Measurements from ENCODE around the gene ZNRF1. TPM values are rescaled to one million over a fixed set of nuclear protein-coding genes. Genes with fewer than 3 reads are reported as not detected.

Gene ZNRF1
- total RNA-seq, 4 donors from 2014 or later: 18.2 to 28.3 (median 23.6) TPM

DNA sequence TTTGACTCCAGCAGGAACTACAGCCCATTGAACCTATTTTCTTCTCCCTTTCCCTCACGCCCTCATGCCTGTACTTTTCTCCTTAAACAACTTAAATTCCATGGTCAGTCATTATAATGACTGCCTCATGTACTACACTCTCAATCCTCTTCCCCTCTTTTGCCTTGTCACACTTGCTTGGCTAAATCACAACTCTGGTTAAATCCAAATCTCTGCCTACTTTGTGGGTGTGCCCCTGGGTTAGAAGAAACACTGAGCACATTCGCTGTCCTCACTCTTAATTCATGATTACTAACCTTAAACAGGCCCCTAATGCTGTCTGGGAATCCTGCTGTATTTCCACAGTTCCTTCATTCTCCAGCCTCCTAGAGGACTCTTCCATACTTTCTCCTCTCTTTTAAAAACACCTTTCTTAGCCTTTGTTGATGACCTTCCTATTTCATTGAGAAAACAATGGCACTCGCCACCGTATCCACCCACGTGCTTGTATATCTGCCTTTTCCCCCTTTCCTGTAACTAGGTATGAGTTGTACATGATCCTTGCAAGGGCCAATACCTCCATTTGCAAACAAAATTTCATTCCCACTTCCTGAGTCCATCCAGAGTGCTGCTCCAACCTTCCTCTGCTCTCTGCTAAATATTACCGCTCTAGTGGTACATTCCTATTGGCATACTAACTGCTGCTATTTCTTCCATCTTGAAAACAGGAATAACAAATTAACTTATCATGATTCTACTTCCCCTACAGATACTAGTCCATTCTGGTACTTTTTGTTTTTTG is 28.9 kb downstream of the ZNRF1 start:
- no peaks in the 10 kb centered on the region for H3K27me3 ChIP-seq
- DNase-seq (ENCODE audit: extremely low spot score): no peak
- intact Hi-C loops (cut with DNase I): no loop called here
- 95% methylated on average over 6 of the region's 6 CpGs for WGBS
- H3K27ac ChIP-seq (replicated peaks in 1 of 4): peak overlapping the region in 3 of 4 donors; percentile 9 to 82 (median 81)
- peaks cover 21 to 34% (median 31%) of the 10 kb centered on the region in 4 donors for H3K4me1 ChIP-seq
- no peak overlapping the region for H3K4me3 ChIP-seq
- no peaks in the 10 kb centered on the region for H3K9me3 ChIP-seq
- no peaks in the 10 kb centered on the region for H3K36me3 ChIP-seq
- TF ChIP-seq POLR2AphosphoS5 (IDR thresholded peaks at IDR 0.05): no peak
- TF ChIP-seq, protein P1, sequence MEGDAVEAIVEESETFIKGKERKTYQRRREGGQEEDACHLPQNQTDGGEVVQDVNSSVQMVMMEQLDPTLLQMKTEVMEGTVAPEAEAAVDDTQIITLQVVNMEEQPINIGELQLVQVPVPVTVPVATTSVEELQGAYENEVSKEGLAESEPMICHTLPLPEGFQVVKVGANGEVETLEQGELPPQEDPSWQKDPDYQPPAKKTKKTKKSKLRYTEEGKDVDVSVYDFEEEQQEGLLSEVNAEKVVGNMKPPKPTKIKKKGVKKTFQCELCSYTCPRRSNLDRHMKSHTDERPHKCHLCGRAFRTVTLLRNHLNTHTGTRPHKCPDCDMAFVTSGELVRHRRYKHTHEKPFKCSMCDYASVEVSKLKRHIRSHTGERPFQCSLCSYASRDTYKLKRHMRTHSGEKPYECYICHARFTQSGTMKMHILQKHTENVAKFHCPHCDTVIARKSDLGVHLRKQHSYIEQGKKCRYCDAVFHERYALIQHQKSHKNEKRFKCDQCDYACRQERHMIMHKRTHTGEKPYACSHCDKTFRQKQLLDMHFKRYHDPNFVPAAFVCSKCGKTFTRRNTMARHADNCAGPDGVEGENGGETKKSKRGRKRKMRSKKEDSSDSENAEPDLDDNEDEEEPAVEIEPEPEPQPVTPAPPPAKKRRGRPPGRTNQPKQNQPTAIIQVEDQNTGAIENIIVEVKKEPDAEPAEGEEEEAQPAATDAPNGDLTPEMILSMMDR (IDR thresholded peaks at IDR 0.05): no peak
- no peak for TF ChIP-seq POLR2A (IDR thresholded peaks at IDR 0.05; ENCODE audit: low read depth)
- TF ChIP-seq EP300 (IDR thresholded peaks at IDR 0.05): no peak

GRCh38 chr16:75028544-75029135 is 29.8 kb downstream of the ZNRF1 start:
- no peaks in the 10 kb centered on the region for H3K36me3 ChIP-seq
- intact Hi-C loops (cut with DNase I): no loop called here
- TF ChIP-seq POLR2A (IDR thresholded peaks at IDR 0.05; ENCODE audit: low read depth) (no peak), POLR2AphosphoS5 (IDR thresholded peaks at IDR 0.05) (no peak), EP300 (IDR thresholded peaks at IDR 0.05) (no peak)
- TF ChIP-seq, protein P1 (IDR thresholded peaks at IDR 0.05): no peak
- DNase-seq (ENCODE audit: extremely low spot score): no peak
- no peak overlapping the region for H3K4me3 ChIP-seq
- H3K27ac ChIP-seq (replicated peaks in 1 of 4): no peak overlapping the region
- H3K9me3 ChIP-seq: no peaks in the 10 kb centered on the region
- H3K27me3 ChIP-seq: no peaks in the 10 kb centered on the region
- peaks cover 21 to 39% (median 32%) of the 10 kb centered on the region in 4 donors for H3K4me1 ChIP-seq
- 85% methylated on average over 4 of the region's 4 CpGs for WGBS

- Histone ChIP-seq H3K4me3 (no peak overlapping the region), H3K27me3 (no peaks in the 10 kb centered on the region), H3K27ac (replicated peaks in 1 of 4) (no peak overlapping the region), H3K4me1 (peaks cover 21 to 37% (median 28%) of the 10 kb centered on the region in 4 donors), H3K36me3 (no peaks in the 10 kb centered on the region), H3K9me3 (no peaks in the 10 kb centered on the region)
- intact Hi-C loops (cut with DNase I): no loop called here
- TF ChIP-seq EP300 (IDR thresholded peaks at IDR 0.05) (no peak), POLR2A (IDR thresholded peaks at IDR 0.05; ENCODE audit: low read depth) (no peak), POLR2AphosphoS5 (IDR thresholded peaks at IDR 0.05) (no peak)
- TF ChIP-seq, protein P1 (IDR thresholded peaks at IDR 0.05): no peak
- no peak for DNase-seq (ENCODE audit: extremely low spot score)
Observed at GRCh38 chr16:75029854-75030253, 31.0 kb downstream of the ZNRF1 start.

GRCh38 chr16:75032655-75033054 is 33.8 kb downstream of the ZNRF1 start:
- no peak for DNase-seq (ENCODE audit: extremely low spot score)
- Histone ChIP-seq H3K9me3 (peaks cover 0 to 3% (median 0%) of the 10 kb centered on the region in 4 donors), H3K27me3 (no peaks in the 10 kb centered on the region), H3K27ac (replicated peaks in 1 of 4) (no peak overlapping the region), H3K36me3 (no peaks in the 10 kb centered on the region), H3K4me3 (no peak overlapping the region), H3K4me1 (peaks cover 1 to 13% (median 5%) of the 10 kb centered on the region in 4 donors)
- intact Hi-C loops (cut with DNase I): no loop called here
- TF ChIP-seq POLR2AphosphoS5 (IDR thresholded peaks at IDR 0.05) (no peak), EP300 (IDR thresholded peaks at IDR 0.05) (no peak), POLR2A (IDR thresholded peaks at IDR 0.05; ENCODE audit: low read depth) (no peak)
- TF ChIP-seq, protein P1 (IDR thresholded peaks at IDR 0.05): no peak
